ENCODE results near the gene LYSMD1. TPM values are rescaled to one million over a fixed set of nuclear protein-coding genes. Genes with fewer than 3 reads are reported as not detected.
A peak's percentile ranks its signal among the peaks of the same experiment; 100 is the strongest.

The LYSMD1 gene
- total and polyA plus RNA-seq, 2 of the 8 experiments (the other 6 are each of a cell fraction or from before 2014, with no cell fraction given): 2.4 to 6.0 TPM

DNA sequence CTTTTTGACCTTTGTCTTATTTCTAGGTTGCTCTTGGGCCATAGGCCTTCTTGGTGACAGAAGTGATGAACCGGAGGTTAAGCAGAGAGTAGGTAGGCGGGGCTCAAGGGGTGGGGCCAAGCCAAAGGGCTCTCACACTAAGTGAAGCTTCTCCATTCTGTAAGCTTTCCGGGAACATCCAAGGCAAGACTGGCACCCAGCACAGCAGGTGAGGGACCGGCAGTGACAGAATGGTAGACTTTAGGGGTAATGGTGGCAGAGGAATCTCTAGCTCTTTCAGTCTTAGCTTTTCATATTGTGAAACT is 9.2 kb downstream of the LYSMD1 start, which contains the start of gene TNFAIP8L2:
TSS of gene TNFAIP8L2 (plus strand) at position 135 of the 305 bp plus-strand sequence. CDS start 2,049 bp downstream, outside the sequence.
- Histone ChIP-seq H3K4me3 (ENCODE audit: extremely low read depth in 1 of 4, insufficient read depth in 2 of 4, low read depth in 3 of 4, low read length in 4 of 4) (no peak within 1 kb of the TSS), H4K8ac (ENCODE audit: extremely low read depth, insufficient read depth, low read length) (no peak within 1 kb of the TSS), H4K20me1 (replicated peaks in 1 of 2; ENCODE audit: control insufficient read depth in 1 of 2, insufficient read depth in 2 of 2, low read length in 2 of 2) (no peaks in the 10 kb centered on the region), H3K27ac (ENCODE audit: low read depth, low read length) (no peak within 1 kb of the TSS), H3K27me3 (replicated peaks in 1 of 4; ENCODE audit: control insufficient read depth in 3 of 4, extremely low read depth in 1 of 4, insufficient read depth in 3 of 4, low read length in 3 of 4) (no peaks in the 10 kb centered on the region), H3K23ac (ENCODE audit: insufficient read length) (no peak within 1 kb of the TSS), H3K18ac (ENCODE audit: extremely low read depth, low read length) (no peak within 1 kb of the TSS), H2AK5ac (ENCODE audit: low read depth, low read length) (0 out of 2 replicates have a peak within 1 kb of the TSS, but pooled peaks have one; percentile 65), H3K56ac (replicated peaks; ENCODE audit: insufficient read length, low read depth, low read length) (no peak within 1 kb of the TSS), H3K79me1 (ENCODE audit: low read depth, low read length) (no peaks in the 10 kb centered on the region), H2BK120ac (replicated peaks; ENCODE audit: low read depth, low read length) (no peak within 1 kb of the TSS), H3K14ac (ENCODE audit: insufficient read length) (no peak within 1 kb of the TSS), H3K4me2 (ENCODE audit: insufficient read depth in 1 of 2, low read depth in 2 of 2, low read length in 2 of 2) (no peak within 1 kb of the TSS), H2AFZ (ENCODE audit: low read length) (no peak within 1 kb of the TSS), H2BK5ac (ENCODE audit: low read depth, low read length) (no peak within 1 kb of the TSS), H3K9ac (replicated peaks in 1 of 4; ENCODE audit: extremely low read depth in 1 of 4, low read depth in 3 of 4, low read length in 3 of 4) (no peak within 1 kb of the TSS), H3K4me1 (replicated peaks in 1 of 4; ENCODE audit: control insufficient read depth in 3 of 4, insufficient read depth in 4 of 4, low read length in 3 of 4) (no peaks in the 10 kb centered on the region), H3K9me3 (ENCODE audit: insufficient read depth in 2 of 2, low read depth in 1 of 2, low read length in 1 of 2) (no peaks in the 10 kb centered on the region), H3K4ac (replicated peaks; ENCODE audit: insufficient read length, low read depth, low read length) (no peak within 1 kb of the TSS), H2BK12ac (ENCODE audit: low read depth, low read length) (no peak within 1 kb of the TSS), H4K91ac (replicated peaks; ENCODE audit: insufficient read length, low read length) (no peak within 1 kb of the TSS), H2BK20ac (ENCODE audit: low read length) (no peak within 1 kb of the TSS), H3K23me2 (ENCODE audit: low read depth, low read length) (no peaks in the 10 kb centered on the region), H2BK15ac (ENCODE audit: low read length) (peak within 1 kb of the TSS; percentile 46; the same call in 1 of the 2 replicates), H3K79me2 (ENCODE audit: control insufficient read depth in 1 of 2, insufficient read depth in 2 of 2, low read length in 2 of 2) (no peaks in the 10 kb centered on the region), H4K5ac (ENCODE audit: insufficient read length, low read depth, low read length) (no peak within 1 kb of the TSS), H3K36me3 (ENCODE audit: control insufficient read depth in 2 of 4, insufficient read depth in 4 of 4, low read length in 3 of 4) (peaks cover 0 to 13% (median 4%) of the 10 kb centered on the region in 4 experiments; a peak in 4 of 8 replicates)
- ChIA-PET POLR2A (ENCODE audit: partially characterized antibody) (interaction anchor here (0.6 to 2.0 kb wide), 6 partner anchors 9 to 104 kb away, joined by 3 to 6 read pairs (median 4); partner anchors contain the start of gene SEMA6C), CTCF (ENCODE audit: partially characterized antibody) (interaction anchor here (0.5 to 11.8 kb wide), 24 partner anchors 10 to 818 kb away, joined by 3 to 285 read pairs (median 4); partner anchors contain the start of genes GABPB2, MINDY1, PI4KB and TMOD4)
- no peak for FAIRE-seq
- no peak for DNase-seq (ENCODE audit: low read depth in 1 of 2, low spot score in 2 of 2)
- 90% methylated on average over 4 of the region's 4 CpGs; no CpG with 5 or more reads in 1 of the 2 experiments for WGBS, 2 experiments (ENCODE audit: extremely low coverage in 1 of 2, insufficient coverage in 1 of 2, insufficient read length in 1 of 2, insufficient replicate concordance in 2 of 2, low coverage in 1 of 2, low lambda C conversion rate in 2 of 2, missing lambda C conversion rate in 1 of 2)
- TF ChIP-seq, protein P1, sequence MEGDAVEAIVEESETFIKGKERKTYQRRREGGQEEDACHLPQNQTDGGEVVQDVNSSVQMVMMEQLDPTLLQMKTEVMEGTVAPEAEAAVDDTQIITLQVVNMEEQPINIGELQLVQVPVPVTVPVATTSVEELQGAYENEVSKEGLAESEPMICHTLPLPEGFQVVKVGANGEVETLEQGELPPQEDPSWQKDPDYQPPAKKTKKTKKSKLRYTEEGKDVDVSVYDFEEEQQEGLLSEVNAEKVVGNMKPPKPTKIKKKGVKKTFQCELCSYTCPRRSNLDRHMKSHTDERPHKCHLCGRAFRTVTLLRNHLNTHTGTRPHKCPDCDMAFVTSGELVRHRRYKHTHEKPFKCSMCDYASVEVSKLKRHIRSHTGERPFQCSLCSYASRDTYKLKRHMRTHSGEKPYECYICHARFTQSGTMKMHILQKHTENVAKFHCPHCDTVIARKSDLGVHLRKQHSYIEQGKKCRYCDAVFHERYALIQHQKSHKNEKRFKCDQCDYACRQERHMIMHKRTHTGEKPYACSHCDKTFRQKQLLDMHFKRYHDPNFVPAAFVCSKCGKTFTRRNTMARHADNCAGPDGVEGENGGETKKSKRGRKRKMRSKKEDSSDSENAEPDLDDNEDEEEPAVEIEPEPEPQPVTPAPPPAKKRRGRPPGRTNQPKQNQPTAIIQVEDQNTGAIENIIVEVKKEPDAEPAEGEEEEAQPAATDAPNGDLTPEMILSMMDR (IDR thresholded peaks at IDR 0.05; ENCODE audit: control extremely low read depth in 1 of 3, insufficient read depth in 1 of 3, low read depth in 1 of 3, low read length in 3 of 3): no peak
- no peak for TF ChIP-seq HDAC6 (IDR thresholded peaks at IDR 0.05; ENCODE audit: low read depth, low read length)
- TF ChIP-seq POU5F1 (IDR thresholded peaks at IDR 0.05; ENCODE audit: low read depth, low read length): no peak
- TF ChIP-seq BACH1 (IDR thresholded peaks at IDR 0.05; ENCODE audit: low read length): no peak
